CD14-positive monocyte (primary cell): ENCODE measurements around the gene UQCRH. TPM values are rescaled to one million over a fixed set of nuclear protein-coding genes. Genes with fewer than 3 reads are reported as not detected.

ENCODE experiments used
- DNase-seq, 3 donors: peaks; one replicate each; pipeline ENCODE4 v3.0.0-alpha.2; 2011 to 2022
- H2AFZ ChIP-seq: 2 replicates; pipeline ENCODE4 v1.6.0; 2012; ENCODE audit warnings: mild to moderate bottlenecking, low read depth, low read length, inconsistent platforms; ENCODE audit not compliant: insufficient read depth, poor library complexity, severe bottlenecking
- H3K27ac ChIP-seq, 2 donors: 1 replicate in 1 of 2; 2 replicates in 1 of 2; pipeline ENCODE4 v1.5.1; 2012 to 2013; ENCODE audit warnings: low read length in 2 of 2, control low read depth in 1 of 2, inconsistent platforms in 1 of 2, low read depth in 1 of 2, mild to moderate bottlenecking in 1 of 2
- H3K27me3 ChIP-seq, 2 donors: one replicate each; pipeline versions ENCODE4 v1.6.0 to v1.6.1; 2011 to 2013; ENCODE audit warnings: low read length in 2 of 2; ENCODE audit not compliant: control insufficient read depth in 2 of 2, insufficient read depth in 2 of 2
- H3K36me3 ChIP-seq, 2 donors: replicated peaks in 1 of 2; 1 replicate in 1 of 2; 2 replicates in 1 of 2; pipeline versions ENCODE4 v1.5.1 to v1.6.1; 2012 to 2013; ENCODE audit warnings: low read length in 2 of 2, control low read depth in 1 of 2, inconsistent platforms in 1 of 2, mild to moderate bottlenecking in 1 of 2; ENCODE audit not compliant: insufficient read depth in 2 of 2, control insufficient read depth in 1 of 2
- H3K4me1 ChIP-seq, 2 donors: 1 replicate in 1 of 2; 2 replicates in 1 of 2; pipeline versions ENCODE4 v1.5.1 to v1.6.1; 2012 to 2013; ENCODE audit warnings: low read length in 2 of 2, control low read depth in 1 of 2, inconsistent platforms in 1 of 2, mild to moderate bottlenecking in 1 of 2, moderate library complexity in 1 of 2; ENCODE audit not compliant: insufficient read depth in 2 of 2, control insufficient read depth in 1 of 2
- H3K4me2 ChIP-seq: replicated peaks from 2 replicates; pipeline ENCODE3; 2012; ENCODE audit warnings: low read length, moderate library complexity, mild to moderate bottlenecking; ENCODE audit not compliant: poor library complexity, severe bottlenecking; ENCODE audit errors: extremely low read depth
- H3K4me3 ChIP-seq, 3 experiments: fragments of 200-600 bp in 1 of 3; sonication (generic) in 1 of 3; replicated peaks in 1 of 3; 1 replicate in 2 of 3; 2 replicates in 1 of 3; pipeline ENCODE4 v1.5.1; 2011 to 2013; ENCODE audit warnings: low read length in 3 of 3, mild to moderate bottlenecking in 3 of 3, control low read depth in 2 of 3, low read depth in 2 of 3, inconsistent platforms in 1 of 3, moderate library complexity in 1 of 3
- H3K79me2 ChIP-seq: 2 replicates; pipeline ENCODE4 v1.6.0; 2012; ENCODE audit warnings: mild to moderate bottlenecking, control low read depth, inconsistent platforms, low read length, moderate library complexity; ENCODE audit not compliant: insufficient read depth
- H3K9ac ChIP-seq: 2 replicates; pipeline ENCODE4 v1.6.0; 2017; ENCODE audit warnings: low read length, mild to moderate bottlenecking; ENCODE audit not compliant: insufficient read depth, poor library complexity, severe bottlenecking
- H3K9me3 ChIP-seq, 2 donors: replicated peaks in 1 of 2; 1 replicate in 1 of 2; 2 replicates in 1 of 2; pipeline versions ENCODE4 v1.5.1 to v1.6.1; 2012 to 2013; ENCODE audit warnings: low read length in 2 of 2, control low read depth in 1 of 2; ENCODE audit not compliant: control insufficient read depth in 1 of 2, insufficient read depth in 1 of 2
- H4K20me1 ChIP-seq: 2 replicates; pipeline ENCODE4 v1.6.0; 2012; ENCODE audit warnings: mild to moderate bottlenecking, low read length, control low read depth, moderate library complexity; ENCODE audit not compliant: insufficient read depth
- H3K27ac Mint-ChIP-seq, 7 donors: one replicate each; pipeline ENCODE4 v1.8.0; 2020; ENCODE audit warnings: mild to moderate bottlenecking in 7 of 7, mixed read lengths in 7 of 7, moderate library complexity in 6 of 7, inconsistent platforms in 2 of 7
- H3K27me3 Mint-ChIP-seq, 3 donors: one replicate each; pipeline ENCODE4 v1.8.0; 2021 to 2022; ENCODE audit warnings: low read depth in 3 of 3, mild to moderate bottlenecking in 3 of 3, mixed read lengths in 3 of 3, moderate library complexity in 3 of 3, inconsistent platforms in 1 of 3
- H3K36me3 Mint-ChIP-seq, 2 donors: one replicate each; pipeline ENCODE4 v1.8.0; 2020; ENCODE audit warnings: mixed read lengths in 2 of 2, inconsistent platforms in 1 of 2, mild to moderate bottlenecking in 1 of 2
- H3K4me1 Mint-ChIP-seq: one replicate; pipeline ENCODE4 v1.8.0; 2020; ENCODE audit warnings: mild to moderate bottlenecking, mixed read lengths
- H3K4me3 Mint-ChIP-seq, 2 donors: one replicate each; pipeline ENCODE4 v1.8.0; 2020; ENCODE audit warnings: mild to moderate bottlenecking in 2 of 2, mixed read lengths in 2 of 2, moderate library complexity in 1 of 2
- H3K9me3 Mint-ChIP-seq, 7 donors: one replicate each; pipeline ENCODE4 v1.8.0; 2020 to 2022; ENCODE audit warnings: mixed read lengths in 7 of 7, mild to moderate bottlenecking in 6 of 7, moderate library complexity in 6 of 7, inconsistent platforms in 2 of 7
- CTCF ChIP-seq: fragments of 200-600 bp; IDR thresholded peaks from one replicate; pipeline ENCODE4 v1.8.0; 2022; ENCODE audit warnings: antibody characterized with exemption, mild to moderate bottlenecking
- WGBS: methylation state at CpG from one replicate; pipeline ENCODE4 v1.1.5; 2013; ENCODE audit warnings: missing lambda C conversion rate; ENCODE audit not compliant: insufficient coverage; 5-methylcytosine and 5-hydroxymethylcytosine counted together
- intact Hi-C, 2 donors: fragments of 100-400 bp; cut with micrococcal nuclease; formaldehyde crosslinking; loops; one replicate each; pipeline versions ENCODE4 v1.15.0 to v1.15.1; 2023
- polyA plus RNA-seq, 3 donors: library from polyadenylated mRNA; depleted of rRNA in 1 of 3; unstranded in 2 of 3; stranded (reverse) in 1 of 3; fragments of 300-500 nt in 2 of 3; fragments of >200 nt in 1 of 3; fragmentation: Illumina TruSeq in 2 of 3; gene quantifications; 1 replicate in 2 of 3; 2 replicates in 1 of 3; pipeline ENCODE4 v1.2.3, GENCODE V29; 2012 to 2021

The UQCRH gene
- polyA plus RNA-seq, 3 donors, result 261 to 341 (median 266) TPM

- H4K20me1 ChIP-seq, result peaks cover 4% of the 10 kb centered on the region
- WGBS, result 100% methylated on average over 4 of the region's 4 CpGs
- H3K36me3 Mint-ChIP-seq, result peaks cover 45 to 58% of the 10 kb centered on the region in 2 donors
- H3K4me3 Mint-ChIP-seq, result no peak overlapping the region
- H3K27me3 Mint-ChIP-seq, result peaks cover 0 to 1% (median 0%) of the 10 kb centered on the region in 3 donors
- H3K79me2 ChIP-seq, result peaks cover 26% of the 10 kb centered on the region
- no peak for TF ChIP-seq CTCF
- H3K9me3 Mint-ChIP-seq, result peaks cover 0 to 2% (median 0%) of the 10 kb centered on the region in 7 donors
- H3K36me3 ChIP-seq, result peaks cover 35 to 48% of the 10 kb centered on the region in 2 donors
- H3K4me3 ChIP-seq, result no peak overlapping the region
- H3K4me2 ChIP-seq, result no peak overlapping the region
- H2AFZ ChIP-seq, result no peak overlapping the region
- no peak for DNase-seq
- H3K27ac Mint-ChIP-seq, result peak overlapping the region in 4 of 7 donors; percentile 54 to 100 (median 99)
- H3K9me3 ChIP-seq, result no peaks in the 10 kb centered on the region
- H3K4me1 Mint-ChIP-seq, result peaks cover 34% of the 10 kb centered on the region
- intact Hi-C loops, result loop anchor here in 1 of 2 donors (5.0 kb wide), 1 partner anchor 41 kb away; the partner anchor contains the start of genes LRRC41 and UQCRH
- no peak overlapping the region for H3K9ac ChIP-seq
- H3K27me3 ChIP-seq, result no peaks in the 10 kb centered on the region
- peak overlapping the region in 1 of 2 donors; percentile 49 for H3K27ac ChIP-seq
- peaks cover 19 to 24% of the 10 kb centered on the region in 2 donors for H3K4me1 ChIP-seq
These were observed 39.8 kb downstream of the UQCRH start for GRCh38 chr1:46343351-46343695.

- TF ChIP-seq CTCF, result no peak
- Mint-ChIP-seq H3K4me1 (peaks cover 34% of the 10 kb centered on the region), H3K9me3 (peaks cover 0 to 2% (median 0%) of the 10 kb centered on the region in 7 donors), H3K27ac (peak overlapping the region in 4 of 7 donors; percentile 17 to 99 (median 54)), H3K4me3 (no peak overlapping the region), H3K36me3 (peaks cover 45 to 58% of the 10 kb centered on the region in 2 donors), H3K27me3 (peaks cover 0 to 1% (median 0%) of the 10 kb centered on the region in 3 donors)
- Histone ChIP-seq H4K20me1 (peaks cover 4% of the 10 kb centered on the region), H3K9me3 (no peaks in the 10 kb centered on the region), H3K4me1 (peaks cover 19 to 24% of the 10 kb centered on the region in 2 donors), H2AFZ (no peak overlapping the region), H3K9ac (no peak overlapping the region), H3K79me2 (peaks cover 26% of the 10 kb centered on the region), H3K27ac (peak overlapping the region in 1 of 2 donors; percentile 49), H3K4me2 (no peak overlapping the region), H3K4me3 (no peak overlapping the region), H3K27me3 (no peaks in the 10 kb centered on the region), H3K36me3 (peaks cover 35 to 48% of the 10 kb centered on the region in 2 donors)
- DNase-seq, result no peak
- intact Hi-C loops, result loop anchor here in 1 of 2 donors (5.0 kb wide), 1 partner anchor 41 kb away; the partner anchor contains the start of genes LRRC41 and UQCRH
- 100% methylated on average over 4 of the region's 4 CpGs for WGBS
These were observed 40.2 kb downstream of the UQCRH start for GRCh38 chr1:46343705-46344104.
